PC-9 (cell line): ENCODE measurements around the gene PDE11A. TPM values are rescaled to one million over a fixed set of nuclear protein-coding genes. Genes with fewer than 3 reads are reported as not detected.
A peak's percentile ranks its signal among the peaks of the same experiment; 100 is the strongest.

Experiments
- BruUV-seq: library from RNA; stranded (reverse); fragments of 400-500 nt; replicated peaks from 2 replicates; lab custom pipeline; 2021; lab: Mats Ljungman, UMichigan
- CTCF ChIA-PET: fragments of 300-600 bp; sonication (Branson Sonifier 250); formaldehyde crosslinking; loops from one replicate; lab custom pipeline; 2022; ENCODE audit warnings: antibody characterized with exemption; lab: Charles Lee
- POLR2A ChIA-PET: fragments of 300-600 bp; sonication (Branson Sonifier 250); formaldehyde crosslinking; loops from one replicate; lab custom pipeline; 2022; ENCODE audit warnings: antibody characterized with exemption; ENCODE audit not compliant: unreplicated experiment; lab: Charles Lee
- DNase-seq, 2 experiments: peaks; one replicate each; pipeline versions ENCODE4 v3.0.0 to v3.0.0-alpha.2; 2015 to 2022; ENCODE audit warnings: mixed read lengths in 1 of 2
- H2AFZ ChIP-seq: fragments of 200-600 bp; sonication (generic); 2 replicates; pipeline ENCODE4 v1.8.1; 2017; ENCODE audit warnings: antibody characterized with exemption
- H3F3A ChIP-seq: fragments of 200-600 bp; sonication (generic); 2 replicates; pipeline ENCODE4 v1.8.1; 2017; ENCODE audit warnings: antibody characterized with exemption, mild to moderate bottlenecking, low read depth; ENCODE audit not compliant: insufficient read depth
- H3K27ac ChIP-seq: fragments of 200-600 bp; sonication (generic); 2 replicates; pipeline ENCODE4 v1.6.1; 2016; ENCODE audit warnings: mixed run types
- H3K27me3 ChIP-seq: fragments of 200-600 bp; sonication (generic); 2 replicates; pipeline ENCODE4 v1.6.1; 2016; ENCODE audit warnings: low read depth, mixed run types; ENCODE audit not compliant: insufficient read depth
- H3K36me3 ChIP-seq: fragments of 200-600 bp; sonication (generic); 2 replicates; pipeline ENCODE4 v1.6.1; 2016; ENCODE audit warnings: low read depth, mixed run types
- H3K4me1 ChIP-seq: fragments of 200-600 bp; sonication (generic); replicated peaks from 2 replicates; pipeline ENCODE4 v1.6.1; 2016; ENCODE audit warnings: mixed run types; ENCODE audit not compliant: insufficient read depth
- H3K4me2 ChIP-seq: fragments of 200-600 bp; sonication (generic); 2 replicates; pipeline ENCODE4 v1.6.1; 2017; ENCODE audit warnings: mixed run types
- H3K4me3 ChIP-seq: fragments of 200-600 bp; sonication (generic); 2 replicates; pipeline ENCODE4 v1.6.1; 2016; ENCODE audit warnings: mixed run types
- H3K79me2 ChIP-seq: fragments of 200-600 bp; sonication (generic); 2 replicates; pipeline ENCODE4 v1.6.1; 2017; ENCODE audit warnings: low read depth, mixed run types
- H3K9me2 ChIP-seq: fragments of 200-600 bp; sonication (generic); 2 replicates; pipeline ENCODE4 v1.8.1; 2017; ENCODE audit warnings: mild to moderate bottlenecking; ENCODE audit not compliant: insufficient read depth
- H3K9me3 ChIP-seq: fragments of 200-600 bp; sonication (generic); 2 replicates; pipeline ENCODE4 v1.8.1; 2016; ENCODE audit warnings: low read depth; ENCODE audit not compliant: insufficient read depth
- H4K20me1 ChIP-seq: fragments of 200-600 bp; sonication (generic); 2 replicates; pipeline ENCODE4 v1.8.1; 2017; ENCODE audit not compliant: insufficient read depth
- CTCF ChIP-seq: fragments of 200-600 bp; sonication (generic); conservative IDR thresholded peaks from 2 replicates; pipeline ENCODE4 v1.6.1; 2017; ENCODE audit warnings: mixed run types, antibody characterized with exemption, mild to moderate bottlenecking, moderate library complexity
- EZH2 ChIP-seq: fragments of 200-600 bp; sonication (generic); IDR thresholded peaks from 2 replicates; pipeline ENCODE4 v1.8.0; 2017; ENCODE audit warnings: antibody characterized with exemption, low read depth
- intact Hi-C: fragments of 100-400 bp; cut with micrococcal nuclease; formaldehyde crosslinking; loops from one replicate; pipeline ENCODE4 v1.10.0; 2022; ENCODE audit not compliant: unreplicated experiment
- total RNA-seq: library from RNA; stranded (reverse); gene quantifications from 2 replicates; pipeline ENCODE4 v1.2.3, GENCODE V29; 2021

PDE11A gene
- total RNA-seq, 1 experiment from 2014 or later = 1.4 TPM

DNA sequence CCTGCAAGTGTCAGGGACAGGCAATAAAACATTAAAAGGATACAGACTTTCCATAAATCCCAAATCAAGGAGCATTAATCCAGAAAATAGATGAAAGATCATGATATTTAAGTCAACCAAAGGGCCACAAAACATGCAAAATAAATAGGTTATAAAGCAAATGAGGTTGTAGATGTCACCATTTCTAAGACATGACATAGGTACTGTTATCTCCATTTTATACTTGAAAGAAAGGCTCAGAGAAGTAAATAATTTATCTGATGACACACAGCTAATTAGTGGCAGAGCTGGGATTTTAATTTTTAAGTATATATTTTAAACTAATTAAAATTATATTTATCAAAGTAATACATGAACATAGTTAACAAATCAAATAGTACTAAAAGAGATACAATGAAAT lies 378.2 kb downstream of the PDE11A start:
- Histone ChIP-seq H3K36me3 (no peaks in the 10 kb centered on the region), H3K9me2 (no peaks in the 10 kb centered on the region), H3K79me2 (no peaks in the 10 kb centered on the region), H4K20me1 (no peaks in the 10 kb centered on the region), H2AFZ (no peak overlapping the region), H3K27ac (no peak overlapping the region), H3F3A (peaks cover 6% of the 10 kb centered on the region; the same call in 1 of the 2 replicates), H3K27me3 (no peaks in the 10 kb centered on the region), H3K4me1 (peaks cover 13% of the 10 kb centered on the region), H3K4me2 (no peak overlapping the region), H3K9me3 (no peaks in the 10 kb centered on the region), H3K4me3 (no peak overlapping the region)
- intact Hi-C loops = no loop called here
- no TSS peak for BruUV-seq
- no peak for TF ChIP-seq CTCF
- no peak for TF ChIP-seq EZH2
- ChIA-PET CTCF (interaction anchor here (0.6 to 0.7 kb wide), 2 partner anchors 17 to 69 kb away, joined by 3 read pairs; no protein-coding TSS in a partner anchor), POLR2A (interaction anchor here (0.6 kb wide), 1 partner anchor 293 kb away, joined by 8 read pairs; no protein-coding TSS in a partner anchor)
- DNase-seq = no peak

GRCh38 chr2:177693658-177694339 lies 378.8 kb downstream of the PDE11A start:
- no peak for TF ChIP-seq EZH2
- TF ChIP-seq CTCF = no peak
- no peak overlapping the region for H3K4me2 ChIP-seq
- H4K20me1 ChIP-seq = no peaks in the 10 kb centered on the region
- no peaks in the 10 kb centered on the region for H3K9me3 ChIP-seq
- no peak overlapping the region for H3K4me3 ChIP-seq
- BruUV-seq = no TSS peak
- peaks cover 13% of the 10 kb centered on the region for H3K4me1 ChIP-seq
- DNase-seq = no peak
- intact Hi-C loops = no loop called here
- H2AFZ ChIP-seq = no peak overlapping the region
- POLR2A ChIA-PET = no interaction called here
- peaks cover 6% of the 10 kb centered on the region; the same call in 1 of the 2 replicates for H3F3A ChIP-seq
- CTCF ChIA-PET = interaction anchor here (0.7 kb wide), 1 partner anchor 17 kb away, joined by 3 read pairs; no protein-coding TSS in a partner anchor
- H3K27ac ChIP-seq = no peak overlapping the region
- H3K79me2 ChIP-seq = no peaks in the 10 kb centered on the region
- no peaks in the 10 kb centered on the region for H3K27me3 ChIP-seq
- no peaks in the 10 kb centered on the region for H3K9me2 ChIP-seq
- H3K36me3 ChIP-seq = no peaks in the 10 kb centered on the region

- TF ChIP-seq CTCF = peak; percentile 47
- no peak for TF ChIP-seq EZH2
- Histone ChIP-seq H3K79me2 (no peaks in the 10 kb centered on the region), H3K27me3 (no peaks in the 10 kb centered on the region), H3K9me2 (no peaks in the 10 kb centered on the region), H2AFZ (no peak overlapping the region), H3K36me3 (no peaks in the 10 kb centered on the region), H4K20me1 (no peaks in the 10 kb centered on the region), H3K4me2 (peak overlapping the region; percentile 12), H3F3A (peaks cover 6% of the 10 kb centered on the region; the same call in 1 of the 2 replicates), H3K4me3 (no peak overlapping the region), H3K27ac (peak overlapping the region; percentile 4), H3K9me3 (no peaks in the 10 kb centered on the region), H3K4me1 (peaks cover 13% of the 10 kb centered on the region)
- ChIA-PET CTCF (no interaction called here), POLR2A (interaction anchor here (0.6 kb wide), 1 partner anchor 141 kb away, joined by 5 read pairs; no protein-coding TSS in a partner anchor)
- no TSS peak for BruUV-seq
- DNase-seq = peak; percentile 11 to 57
- intact Hi-C loops = no loop called here
These were observed 379.8 kb downstream of the PDE11A start for GRCh38 chr2:177692783-177693269.
